GM23248 (cell line): ENCODE data around the gene CASQ1. TPM values are rescaled to one million over a fixed set of nuclear protein-coding genes. Genes with fewer than 3 reads are reported as not detected.

Source experiments
- DNase-seq: peaks from one replicate; pipeline ENCODE4 v3.0.0-alpha.2; 2015
- H2AFZ ChIP-seq: fragments of 200-600 bp; sonication (generic); 2 replicates; pipeline ENCODE4 v1.6.1; 2016; ENCODE audit warnings: antibody characterized with exemption
- H3F3A ChIP-seq: fragments of 200-600 bp; sonication (generic); 2 replicates; pipeline ENCODE4 v1.6.1; 2016; ENCODE audit warnings: mild to moderate bottlenecking, antibody characterized with exemption, mixed run types; ENCODE audit not compliant: insufficient read depth
- H3K27ac ChIP-seq: fragments of 200-600 bp; sonication (generic); 2 replicates; pipeline ENCODE4 v1.5.1; 2016; ENCODE audit warnings: mild to moderate bottlenecking
- H3K27me3 ChIP-seq: fragments of 200-600 bp; sonication (generic); replicated peaks from 2 replicates; pipeline ENCODE4 v1.6.1; 2016; ENCODE audit warnings: mild to moderate bottlenecking; ENCODE audit not compliant: insufficient read depth
- H3K36me3 ChIP-seq: fragments of 200-600 bp; sonication (generic); 2 replicates; pipeline ENCODE4 v1.6.1; 2016; ENCODE audit warnings: low read depth, mild to moderate bottlenecking
- H3K4me1 ChIP-seq: fragments of 200-600 bp; sonication (generic); 2 replicates; pipeline ENCODE4 v1.6.1; 2016; ENCODE audit warnings: mild to moderate bottlenecking; ENCODE audit not compliant: insufficient read depth
- H3K4me2 ChIP-seq: fragments of 200-600 bp; sonication (generic); one replicate; pipeline ENCODE4 v1.6.1; 2016; ENCODE audit warnings: mild to moderate bottlenecking; ENCODE audit not compliant: unreplicated experiment
- H3K4me3 ChIP-seq: fragments of 200-600 bp; sonication (generic); 2 replicates; pipeline ENCODE4 v1.5.1; 2016; ENCODE audit warnings: mild to moderate bottlenecking
- H3K79me2 ChIP-seq: fragments of 200-600 bp; sonication (generic); 2 replicates; pipeline ENCODE4 v1.6.1; 2016; ENCODE audit warnings: mild to moderate bottlenecking; ENCODE audit not compliant: insufficient read depth
- H3K9ac ChIP-seq: fragments of 200-600 bp; sonication (generic); 2 replicates; pipeline ENCODE4 v1.6.1; 2016; ENCODE audit warnings: mild to moderate bottlenecking
- H3K9me2 ChIP-seq: fragments of 200-600 bp; sonication (generic); 2 replicates; pipeline ENCODE4 v1.6.1; 2016; ENCODE audit warnings: mixed run types, mild to moderate bottlenecking, moderate library complexity; ENCODE audit not compliant: insufficient read depth
- H3K9me3 ChIP-seq: fragments of 200-600 bp; sonication (generic); one replicate; pipeline ENCODE4 v1.6.1; 2017; ENCODE audit warnings: low read depth
- H4K20me1 ChIP-seq: fragments of 200-600 bp; sonication (generic); 2 replicates; pipeline ENCODE4 v1.6.0; 2016; ENCODE audit not compliant: insufficient read depth
- EZH2 ChIP-seq: fragments of 200-600 bp; sonication (generic); IDR thresholded peaks from 2 replicates; pipeline ENCODE4 v1.6.1; 2018; ENCODE audit warnings: antibody characterized with exemption, mild to moderate bottlenecking; ENCODE audit not compliant: insufficient read depth, poor library complexity, severe bottlenecking
- EZH2phosphoT487 ChIP-seq: fragments of 200-600 bp; sonication (generic); IDR thresholded peaks from 2 replicates; pipeline ENCODE4 v1.6.1; 2018; ENCODE audit warnings: antibody characterized with exemption, moderate library complexity, mild to moderate bottlenecking, low read depth; ENCODE audit not compliant: insufficient read depth
- WGBS, 2 experiments: methylation state at CpG; one replicate each; pipeline ENCODE4 v1.1.6; 2015 to 2017; ENCODE audit warnings: low lambda C conversion rate in 2 of 2, low coverage in 1 of 2; ENCODE audit errors: missing lambda C conversion rate in 2 of 2; 5-methylcytosine and 5-hydroxymethylcytosine counted together
- in situ Hi-C: fragments of 300-500 bp; cut with MboI; formaldehyde crosslinking; loops from 2 replicates; pipeline ENCODE4 v1.15.0; 2020
- polyA plus RNA-seq: library from polyadenylated mRNA; unstranded; fragments of >200 nt; fragmentation: Nextera tagmentation; extraction: Ambion mirVana; gene quantifications from 2 replicates; pipeline ENCODE4 v1.2.1, GENCODE V29; 2016
- total RNA-seq: library from RNA; depleted of rRNA; stranded (reverse); fragments of >200 nt; shearing (Covaris generic); gene quantifications from 2 replicates; pipeline ENCODE4 v1.2.3, GENCODE V29; 2014

CASQ1 gene
- total and polyA plus RNA-seq, 2 experiments from 2014 or later, result 0.11 TPM; not detected in 1

DNA sequence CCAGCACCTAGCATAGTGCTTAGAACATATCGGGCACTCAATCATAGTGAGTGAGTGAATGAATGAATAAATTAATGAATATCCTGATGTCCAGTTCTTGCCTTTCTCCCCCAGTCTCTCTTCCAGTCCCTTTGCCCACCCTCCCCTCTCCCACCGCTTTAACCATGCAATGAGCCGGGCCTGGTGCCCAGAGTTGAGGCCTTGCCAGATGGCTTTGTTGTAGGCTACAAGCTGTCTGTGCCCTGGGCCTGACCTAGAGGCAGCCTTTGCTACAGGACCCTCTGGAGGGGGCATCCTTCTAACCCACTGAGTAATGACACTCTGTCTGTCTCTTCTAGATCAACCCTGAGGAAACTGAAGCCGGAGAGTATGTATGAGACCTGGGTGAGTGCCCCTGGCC lies 6.9 kb downstream of the CASQ1 start:
- Histone ChIP-seq H3K27me3 (no peaks in the 10 kb centered on the region), H3K9me3 (no peaks in the 10 kb centered on the region), H3K4me1 (peaks cover 8% of the 10 kb centered on the region), H3K4me3 (no peak overlapping the region), H3K9me2 (no peaks in the 10 kb centered on the region), H3K79me2 (no peaks in the 10 kb centered on the region), H3K27ac (no peak overlapping the region), H4K20me1 (no peaks in the 10 kb centered on the region), H2AFZ (no peak overlapping the region), H3F3A (no peaks in the 10 kb centered on the region), H3K9ac (no peak overlapping the region), H3K4me2 (no peak overlapping the region), H3K36me3 (no peaks in the 10 kb centered on the region)
- DNase-seq, result no peak
- in situ Hi-C loops, result no loop called here
- no peak for TF ChIP-seq EZH2
- no peak for TF ChIP-seq EZH2phosphoT487
- WGBS, 2 experiments, result 88 to 92% methylated on average over 4 of the region's 4 CpGs

- Histone ChIP-seq H2AFZ (no peak overlapping the region), H3K9me3 (no peaks in the 10 kb centered on the region), H4K20me1 (no peaks in the 10 kb centered on the region), H3K27me3 (no peaks in the 10 kb centered on the region), H3K9ac (no peak overlapping the region), H3K79me2 (0 out of 2 replicates have a peak, but pooled peaks cover 5% of the 10 kb centered on the region), H3K4me2 (no peak overlapping the region), H3K36me3 (no peaks in the 10 kb centered on the region), H3K4me3 (no peak overlapping the region), H3K9me2 (no peaks in the 10 kb centered on the region), H3K4me1 (peaks cover 5% of the 10 kb centered on the region; the same call in 1 of the 2 replicates), H3K27ac (no peak overlapping the region), H3F3A (0 out of 2 replicates have a peak, but pooled peaks cover under 1% of the 10 kb centered on the region)
- in situ Hi-C loops, result no loop called here
- no peak for TF ChIP-seq EZH2
- TF ChIP-seq EZH2phosphoT487, result no peak
- WGBS, 2 experiments, result 82 to 92% methylated on average over 4 of the region's 4 CpGs
- DNase-seq, result no peak
Observed at GRCh38 chr1:160200786-160201185, 10.4 kb downstream of the CASQ1 start.

- Histone ChIP-seq H3K9ac (peak overlapping the region; percentile 94), H2AFZ (peak overlapping the region; percentile 82), H3K4me1 (peaks cover 35% of the 10 kb centered on the region), H3K4me3 (peak overlapping the region; percentile 81), H4K20me1 (no peaks in the 10 kb centered on the region), H3K9me2 (no peaks in the 10 kb centered on the region), H3K27ac (peak overlapping the region; percentile 93), H3K79me2 (peaks cover 35% of the 10 kb centered on the region), H3K9me3 (no peaks in the 10 kb centered on the region), H3K36me3 (peaks cover 9% of the 10 kb centered on the region; the same call in 1 of the 2 replicates), H3K27me3 (no peaks in the 10 kb centered on the region), H3K4me2 (peak overlapping the region; percentile 57), H3F3A (peaks cover 25% of the 10 kb centered on the region)
- WGBS, 2 experiments, result 17 to 18% methylated on average over 5 to 7 of the region's 7 CpGs
- in situ Hi-C loops, result no loop called here
- DNase-seq, result peak; percentile 34
- TF ChIP-seq EZH2phosphoT487, result no peak
Observed at GRCh38 chr1:160204526-160205241, 14.3 kb downstream of the CASQ1 start.

DNA sequence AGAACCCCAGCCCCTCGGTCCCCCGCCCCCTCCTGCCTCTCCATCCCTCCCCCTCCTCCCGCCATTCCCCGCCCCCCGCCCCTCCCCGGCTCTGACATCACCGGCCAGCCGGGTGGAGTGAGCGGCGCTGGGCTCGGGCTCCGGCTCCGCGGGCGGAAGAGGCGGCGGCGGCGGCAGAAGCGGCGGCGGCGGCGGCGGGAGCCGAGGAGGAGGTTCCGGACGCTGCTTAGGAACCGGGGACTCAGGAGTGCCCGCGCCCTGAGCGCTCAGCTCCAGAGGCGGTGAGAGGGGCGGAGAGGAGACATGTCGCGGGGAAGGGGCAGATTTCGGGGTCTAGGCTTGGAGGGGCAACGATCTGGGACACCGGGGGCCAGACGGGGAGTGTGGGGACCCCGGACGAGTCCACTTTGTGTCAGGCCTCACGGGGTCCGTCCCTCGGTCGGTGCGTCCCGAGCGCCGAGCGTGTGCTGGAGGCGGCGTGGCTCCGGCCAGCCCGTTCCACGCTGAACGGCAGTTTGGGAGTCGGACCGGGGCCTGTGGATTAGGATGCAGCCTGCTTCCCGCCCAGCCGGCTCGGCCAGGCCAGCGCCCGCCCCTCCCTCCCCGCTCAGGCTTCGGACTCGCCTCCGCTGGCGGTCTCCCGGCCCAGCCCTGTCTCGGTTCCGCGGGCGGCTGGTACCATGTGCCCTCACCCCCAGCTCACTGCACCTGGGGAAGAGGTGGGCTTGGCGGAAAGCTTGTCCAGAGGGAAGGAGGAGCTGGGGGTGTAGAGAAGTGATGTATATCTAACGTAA lies 15.1 kb downstream of the CASQ1 start, which contains the start of gene PEA15:
Gene PEA15 (plus strand): TSS at position 143 of the 794 bp plus-strand sequence. CDS start 6,161 bp downstream, outside the sequence.
- WGBS, 2 experiments, result 1 to 5% methylated on average over 23 to 60 of the region's 76 CpGs

More for the DNA sequence above, 15.1 kb downstream of the CASQ1 start, which contains the start of gene PEA15:
- no peaks in the 10 kb centered on the region for H3K27me3 ChIP-seq
- H3K9me3 ChIP-seq, result no peaks in the 10 kb centered on the region
- H3K36me3 ChIP-seq, result peaks cover 9% of the 10 kb centered on the region; the same call in 1 of the 2 replicates
- peaks cover 42% of the 10 kb centered on the region for H3K4me1 ChIP-seq
- H3K9me2 ChIP-seq, result no peaks in the 10 kb centered on the region
- H3K27ac ChIP-seq, result peak within 1 kb of the TSS; percentile 93
- TF ChIP-seq EZH2 (no peak), EZH2phosphoT487 (no peak)
- no peaks in the 10 kb centered on the region for H4K20me1 ChIP-seq
- peak; percentile 87 for DNase-seq
- H2AFZ ChIP-seq, result peak within 1 kb of the TSS; percentile 82
- H3F3A ChIP-seq, result peaks cover 33% of the 10 kb centered on the region
- peaks cover 43% of the 10 kb centered on the region for H3K79me2 ChIP-seq
- peak within 1 kb of the TSS; percentile 94 for H3K9ac ChIP-seq
- in situ Hi-C loops, result no loop called here
- H3K4me3 ChIP-seq, result peak within 1 kb of the TSS; percentile 81
- peak within 1 kb of the TSS; percentile 92 for H3K4me2 ChIP-seq
